HepG2 (cell line): Measurements from ENCODE around the gene UBE2O. TPM values are rescaled to one million over a fixed set of nuclear protein-coding genes. Genes with fewer than 3 reads are reported as not detected.
A peak's percentile ranks its signal among the peaks of the same experiment; 100 is the strongest.

Source experiments
- GZF1 ChIP-seq: sonication (generic); formaldehyde crosslinking; IDR thresholded peaks from 2 replicates; pipeline ENCODE4 v1.5.1; 2020; ENCODE audit warnings: mild to moderate bottlenecking, missing genetic modification reagents
- HNF4G ChIP-seq, 2 experiments: sonication (generic) in 1 of 2; formaldehyde crosslinking in 1 of 2; IDR thresholded peaks; 2 replicates each; pipeline versions ENCODE4 v1.4.0 to v1.6.1; 2011 to 2020; ENCODE audit warnings: borderline replicate concordance in 2 of 2, low read depth in 2 of 2, mild to moderate bottlenecking in 2 of 2, low read length in 1 of 2, missing genetic modification reagents in 1 of 2, moderate library complexity in 1 of 2
- HOXD1 ChIP-seq: sonication (generic); formaldehyde crosslinking; IDR thresholded peaks from 2 replicates; pipeline ENCODE4 v1.5.0; 2020; ENCODE audit warnings: missing genetic modification reagents
- MED1 ChIP-seq: sonication (generic); formaldehyde crosslinking; IDR thresholded peaks from 2 replicates; pipeline ENCODE4 v1.4.0; 2020; ENCODE audit warnings: missing genetic modification reagents
- PRMT3 ChIP-seq: sonication (generic); formaldehyde crosslinking; IDR thresholded peaks from 2 replicates; pipeline ENCODE4 v1.8.1; 2022; ENCODE audit warnings: low read depth, mild to moderate bottlenecking, moderate library complexity, missing genetic modification reagents, borderline replicate concordance
- ZBTB7B ChIP-seq: sonication (generic); formaldehyde crosslinking; IDR thresholded peaks from 2 replicates; pipeline ENCODE4 v1.4.0; 2020; ENCODE audit warnings: missing genetic modification reagents
- ZEB1 ChIP-seq: IDR thresholded peaks from 2 replicates; pipeline ENCODE4 v1.6.1; 2012; ENCODE audit warnings: mild to moderate bottlenecking, low read depth, inconsistent platforms; ENCODE audit not compliant: insufficient replicate concordance
- ZNF251 ChIP-seq: sonication (generic); formaldehyde crosslinking; IDR thresholded peaks from 2 replicates; pipeline ENCODE4 v1.9.0; 2021; ENCODE audit warnings: mild to moderate bottlenecking, missing genetic modification reagents
- ZNF337 ChIP-seq: sonication (generic); formaldehyde crosslinking; IDR thresholded peaks from 2 replicates; pipeline ENCODE4 v1.5.1; 2020; ENCODE audit warnings: missing genetic modification reagents, low read depth, mild to moderate bottlenecking, borderline replicate concordance
- ZNF451 ChIP-seq: sonication (generic); formaldehyde crosslinking; IDR thresholded peaks from 2 replicates; pipeline ENCODE4 v1.5.0; 2020; ENCODE audit warnings: mild to moderate bottlenecking, missing genetic modification reagents
- ZNF773 ChIP-seq: sonication (generic); formaldehyde crosslinking; IDR thresholded peaks from 2 replicates; pipeline ENCODE4 v1.4.0; 2020; ENCODE audit warnings: missing genetic modification reagents, borderline replicate concordance
- polyA plus RNA-seq, 8 experiments: library from polyadenylated mRNA; depleted of rRNA in 3 of 8; stranded (reverse) in 7 of 8; unstranded in 1 of 8; fragments of >200 nt; fragmentation: Illumina TruSeq in 4 of 8; extraction: Trizol in 4 of 8; gene quantifications; 2 replicates each; pipeline versions ENCODE4 v1.2.1 to v1.2.3, GENCODE V29; 2011 to 2016; ENCODE audit warnings: low read depth in 4 of 8, missing spikeins in 1 of 8, mixed read lengths in 1 of 8; ENCODE audit not compliant: insufficient read depth in 1 of 8
- total RNA-seq, 5 experiments: library from RNA; depleted of rRNA; stranded (reverse); fragments of >200 nt; fragmentation: Illumina TruSeq; extraction: Trizol; gene quantifications; 2 replicates each; pipeline ENCODE4 v1.2.3, GENCODE V29; 2016; ENCODE audit warnings: low read depth in 1 of 5
- TF ChIP-seq, protein P1 (sequence below): sonication (generic); formaldehyde crosslinking; IDR thresholded peaks from 2 replicates; pipeline ENCODE4 v1.5.1; 2020; ENCODE audit warnings: mild to moderate bottlenecking, moderate library complexity, missing genetic modification reagents
- TF ChIP-seq, protein P2 (sequence below): sonication (generic); formaldehyde crosslinking; IDR thresholded peaks from 2 replicates; pipeline ENCODE4 v1.4.0; 2020; ENCODE audit warnings: missing genetic modification reagents, borderline replicate concordance
- TF ChIP-seq, protein P3 (sequence below): sonication (generic); formaldehyde crosslinking; IDR thresholded peaks from 2 replicates; pipeline ENCODE4 v1.4.0; 2020; ENCODE audit warnings: missing genetic modification reagents
- TF ChIP-seq, protein P4 (sequence below): IDR thresholded peaks from 2 replicates; pipeline ENCODE4 v1.6.1; 2016; ENCODE audit warnings: missing compliant biosample characterization, missing genetic modification reagents, borderline replicate concordance
- TF ChIP-seq, protein P5 (sequence below): sonication (generic); formaldehyde crosslinking; IDR thresholded peaks from 2 replicates; pipeline ENCODE4 v1.5.1; 2020; ENCODE audit warnings: mild to moderate bottlenecking, missing genetic modification reagents, moderate library complexity

The UBE2O gene
- total and polyA plus RNA-seq, 2 of the 13 experiments (the other 11 are each of a cell fraction or from before 2014, with no cell fraction given): 21.5 to 23.5 TPM

DNA sequence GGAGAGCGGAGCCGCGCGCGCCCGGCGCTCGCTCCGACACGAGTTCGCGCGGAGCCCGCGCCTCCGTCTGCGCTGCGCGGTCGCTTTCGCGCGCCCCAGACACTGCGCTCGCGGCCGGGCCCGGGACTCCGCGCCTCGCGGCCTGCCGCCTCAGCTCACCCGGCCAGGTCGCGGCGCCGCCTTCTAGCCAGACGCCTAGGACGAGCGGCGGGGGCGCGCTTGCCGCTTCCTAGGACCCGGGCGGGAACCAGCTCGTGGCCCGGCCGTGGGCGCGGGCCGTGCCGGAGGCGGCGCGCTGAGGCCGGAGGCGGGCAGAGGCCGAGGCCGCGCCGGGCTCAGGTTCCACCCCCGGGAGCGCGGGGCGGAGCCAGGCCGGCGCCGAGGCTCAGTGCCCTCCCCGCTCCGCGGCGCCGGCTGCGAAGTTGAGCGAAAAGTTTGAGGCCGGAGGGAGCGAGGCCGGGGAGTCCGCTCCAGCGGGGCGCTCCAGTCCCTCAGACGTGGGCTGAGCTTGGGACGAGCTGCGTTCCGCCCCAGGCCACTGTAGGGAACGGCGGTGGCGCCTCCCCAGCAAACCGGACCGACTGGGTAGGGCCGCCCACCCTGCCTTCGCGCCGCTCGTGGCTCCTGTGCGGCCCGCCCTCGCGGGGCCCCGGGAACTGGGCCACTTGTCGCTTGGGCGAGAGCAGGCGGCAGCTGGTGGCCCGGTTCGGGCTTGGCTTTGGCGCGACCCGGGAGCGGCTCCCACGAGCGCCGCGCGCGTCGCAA lies 68.5 kb downstream of the UBE2O start, which contains the start of gene SPHK1 (continued):
- TF ChIP-seq, protein P1, sequence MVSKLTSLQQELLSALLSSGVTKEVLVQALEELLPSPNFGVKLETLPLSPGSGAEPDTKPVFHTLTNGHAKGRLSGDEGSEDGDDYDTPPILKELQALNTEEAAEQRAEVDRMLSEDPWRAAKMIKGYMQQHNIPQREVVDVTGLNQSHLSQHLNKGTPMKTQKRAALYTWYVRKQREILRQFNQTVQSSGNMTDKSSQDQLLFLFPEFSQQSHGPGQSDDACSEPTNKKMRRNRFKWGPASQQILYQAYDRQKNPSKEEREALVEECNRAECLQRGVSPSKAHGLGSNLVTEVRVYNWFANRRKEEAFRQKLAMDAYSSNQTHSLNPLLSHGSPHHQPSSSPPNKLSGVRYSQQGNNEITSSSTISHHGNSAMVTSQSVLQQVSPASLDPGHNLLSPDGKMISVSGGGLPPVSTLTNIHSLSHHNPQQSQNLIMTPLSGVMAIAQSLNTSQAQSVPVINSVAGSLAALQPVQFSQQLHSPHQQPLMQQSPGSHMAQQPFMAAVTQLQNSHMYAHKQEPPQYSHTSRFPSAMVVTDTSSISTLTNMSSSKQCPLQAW (CRISPR knock-in tag): 0 out of 2 replicates have a peak, but pooled peaks have one; percentile 29
- TF ChIP-seq, protein P2, sequence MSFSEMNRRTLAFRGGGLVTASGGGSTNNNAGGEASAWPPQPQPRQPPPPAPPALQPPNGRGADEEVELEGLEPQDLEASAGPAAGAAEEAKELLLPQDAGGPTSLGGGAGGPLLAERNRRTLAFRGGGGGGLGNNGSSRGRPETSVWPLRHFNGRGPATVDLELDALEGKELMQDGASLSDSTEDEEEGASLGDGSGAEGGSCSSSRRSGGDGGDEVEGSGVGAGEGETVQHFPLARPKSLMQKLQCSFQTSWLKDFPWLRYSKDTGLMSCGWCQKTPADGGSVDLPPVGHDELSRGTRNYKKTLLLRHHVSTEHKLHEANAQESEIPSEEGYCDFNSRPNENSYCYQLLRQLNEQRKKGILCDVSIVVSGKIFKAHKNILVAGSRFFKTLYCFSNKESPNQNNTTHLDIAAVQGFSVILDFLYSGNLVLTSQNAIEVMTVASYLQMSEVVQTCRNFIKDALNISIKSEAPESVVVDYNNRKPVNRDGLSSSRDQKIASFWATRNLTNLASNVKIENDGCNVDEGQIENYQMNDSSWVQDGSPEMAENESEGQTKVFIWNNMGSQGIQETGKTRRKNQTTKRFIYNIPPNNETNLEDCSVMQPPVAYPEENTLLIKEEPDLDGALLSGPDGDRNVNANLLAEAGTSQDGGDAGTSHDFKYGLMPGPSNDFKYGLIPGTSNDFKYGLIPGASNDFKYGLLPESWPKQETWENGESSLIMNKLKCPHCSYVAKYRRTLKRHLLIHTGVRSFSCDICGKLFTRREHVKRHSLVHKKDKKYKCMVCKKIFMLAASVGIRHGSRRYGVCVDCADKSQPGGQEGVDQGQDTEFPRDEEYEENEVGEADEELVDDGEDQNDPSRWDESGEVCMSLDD (CRISPR knock-in tag): no peak
- TF ChIP-seq, protein P3, sequence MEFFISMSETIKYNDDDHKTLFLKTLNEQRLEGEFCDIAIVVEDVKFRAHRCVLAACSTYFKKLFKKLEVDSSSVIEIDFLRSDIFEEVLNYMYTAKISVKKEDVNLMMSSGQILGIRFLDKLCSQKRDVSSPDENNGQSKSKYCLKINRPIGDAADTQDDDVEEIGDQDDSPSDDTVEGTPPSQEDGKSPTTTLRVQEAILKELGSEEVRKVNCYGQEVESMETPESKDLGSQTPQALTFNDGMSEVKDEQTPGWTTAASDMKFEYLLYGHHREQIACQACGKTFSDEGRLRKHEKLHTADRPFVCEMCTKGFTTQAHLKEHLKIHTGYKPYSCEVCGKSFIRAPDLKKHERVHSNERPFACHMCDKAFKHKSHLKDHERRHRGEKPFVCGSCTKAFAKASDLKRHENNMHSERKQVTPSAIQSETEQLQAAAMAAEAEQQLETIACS (CRISPR knock-in tag): peak; percentile 90
- TF ChIP-seq GZF1 (CRISPR knock-in tag) (peak; percentile 18; the same call in 1 of the 2 replicates), ZBTB7B (CRISPR knock-in tag) (0 out of 2 replicates have a peak, but pooled peaks have one; percentile 48), HNF4G (IDR thresholded peaks at IDR 0.05; ENCODE audit: borderline replicate concordance, low read depth, low read length) (no peak), HNF4G (CRISPR knock-in tag; IDR thresholded peaks at IDR 0.05; ENCODE audit: borderline replicate concordance, low read depth) (peak; percentile 62; the same call in 1 of the 2 replicates), ZNF251 (CRISPR knock-in tag) (no peak), ZNF773 (CRISPR knock-in tag) (peak; percentile 85; the same call in 1 of the 2 replicates), ZNF337 (CRISPR knock-in tag) (no peak), MED1 (CRISPR knock-in tag) (peak; percentile 34; the same call in 1 of the 2 replicates), PRMT3 (CRISPR knock-in tag) (no peak; the same call in none of the 2 replicates), HOXD1 (no peak), ZEB1 (no peak), ZNF451 (CRISPR knock-in tag) (peak; percentile 92)
- TF ChIP-seq, protein P4, sequence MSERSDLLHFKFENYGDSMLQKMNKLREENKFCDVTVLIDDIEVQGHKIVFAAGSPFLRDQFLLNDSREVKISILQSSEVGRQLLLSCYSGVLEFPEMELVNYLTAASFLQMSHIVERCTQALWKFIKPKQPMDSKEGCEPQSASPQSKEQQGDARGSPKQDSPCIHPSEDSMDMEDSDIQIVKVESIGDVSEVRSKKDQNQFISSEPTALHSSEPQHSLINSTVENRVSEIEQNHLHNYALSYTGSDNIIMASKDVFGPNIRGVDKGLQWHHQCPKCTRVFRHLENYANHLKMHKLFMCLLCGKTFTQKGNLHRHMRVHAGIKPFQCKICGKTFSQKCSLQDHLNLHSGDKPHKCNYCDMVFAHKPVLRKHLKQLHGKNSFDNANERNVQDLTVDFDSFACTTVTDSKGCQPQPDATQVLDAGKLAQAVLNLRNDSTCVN (CRISPR knock-in tag): no peak
- TF ChIP-seq, protein P5, sequence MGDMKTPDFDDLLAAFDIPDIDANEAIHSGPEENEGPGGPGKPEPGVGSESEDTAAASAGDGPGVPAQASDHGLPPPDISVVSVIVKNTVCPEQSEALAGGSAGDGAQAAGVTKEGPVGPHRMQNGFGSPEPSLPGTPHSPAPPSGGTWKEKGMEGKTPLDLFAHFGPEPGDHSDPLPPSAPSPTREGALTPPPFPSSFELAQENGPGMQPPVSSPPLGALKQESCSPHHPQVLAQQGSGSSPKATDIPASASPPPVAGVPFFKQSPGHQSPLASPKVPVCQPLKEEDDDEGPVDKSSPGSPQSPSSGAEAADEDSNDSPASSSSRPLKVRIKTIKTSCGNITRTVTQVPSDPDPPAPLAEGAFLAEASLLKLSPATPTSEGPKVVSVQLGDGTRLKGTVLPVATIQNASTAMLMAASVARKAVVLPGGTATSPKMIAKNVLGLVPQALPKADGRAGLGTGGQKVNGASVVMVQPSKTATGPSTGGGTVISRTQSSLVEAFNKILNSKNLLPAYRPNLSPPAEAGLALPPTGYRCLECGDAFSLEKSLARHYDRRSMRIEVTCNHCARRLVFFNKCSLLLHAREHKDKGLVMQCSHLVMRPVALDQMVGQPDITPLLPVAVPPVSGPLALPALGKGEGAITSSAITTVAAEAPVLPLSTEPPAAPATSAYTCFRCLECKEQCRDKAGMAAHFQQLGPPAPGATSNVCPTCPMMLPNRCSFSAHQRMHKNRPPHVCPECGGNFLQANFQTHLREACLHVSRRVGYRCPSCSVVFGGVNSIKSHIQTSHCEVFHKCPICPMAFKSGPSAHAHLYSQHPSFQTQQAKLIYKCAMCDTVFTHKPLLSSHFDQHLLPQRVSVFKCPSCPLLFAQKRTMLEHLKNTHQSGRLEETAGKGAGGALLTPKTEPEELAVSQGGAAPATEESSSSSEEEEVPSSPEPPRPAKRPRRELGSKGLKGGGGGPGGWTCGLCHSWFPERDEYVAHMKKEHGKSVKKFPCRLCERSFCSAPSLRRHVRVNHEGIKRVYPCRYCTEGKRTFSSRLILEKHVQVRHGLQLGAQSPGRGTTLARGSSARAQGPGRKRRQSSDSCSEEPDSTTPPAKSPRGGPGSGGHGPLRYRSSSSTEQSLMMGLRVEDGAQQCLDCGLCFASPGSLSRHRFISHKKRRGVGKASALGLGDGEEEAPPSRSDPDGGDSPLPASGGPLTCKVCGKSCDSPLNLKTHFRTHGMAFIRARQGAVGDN (CRISPR knock-in tag): peak; percentile 59
